ENCODE data around the gene TRIO.

Gene TRIO

GRCh38 chr5:14135621-14136020 is 7.5 kb upstream of the TRIO start:
- ChIA-PET CTCF (interaction anchor here (1.3 to 2.7 kb wide), 2 partner anchors 24 to 135 kb away, joined by 4 to 5 read pairs; no protein-coding TSS in a partner anchor), POLR2A (no interaction called here)
- TF ChIP-seq, protein P1, sequence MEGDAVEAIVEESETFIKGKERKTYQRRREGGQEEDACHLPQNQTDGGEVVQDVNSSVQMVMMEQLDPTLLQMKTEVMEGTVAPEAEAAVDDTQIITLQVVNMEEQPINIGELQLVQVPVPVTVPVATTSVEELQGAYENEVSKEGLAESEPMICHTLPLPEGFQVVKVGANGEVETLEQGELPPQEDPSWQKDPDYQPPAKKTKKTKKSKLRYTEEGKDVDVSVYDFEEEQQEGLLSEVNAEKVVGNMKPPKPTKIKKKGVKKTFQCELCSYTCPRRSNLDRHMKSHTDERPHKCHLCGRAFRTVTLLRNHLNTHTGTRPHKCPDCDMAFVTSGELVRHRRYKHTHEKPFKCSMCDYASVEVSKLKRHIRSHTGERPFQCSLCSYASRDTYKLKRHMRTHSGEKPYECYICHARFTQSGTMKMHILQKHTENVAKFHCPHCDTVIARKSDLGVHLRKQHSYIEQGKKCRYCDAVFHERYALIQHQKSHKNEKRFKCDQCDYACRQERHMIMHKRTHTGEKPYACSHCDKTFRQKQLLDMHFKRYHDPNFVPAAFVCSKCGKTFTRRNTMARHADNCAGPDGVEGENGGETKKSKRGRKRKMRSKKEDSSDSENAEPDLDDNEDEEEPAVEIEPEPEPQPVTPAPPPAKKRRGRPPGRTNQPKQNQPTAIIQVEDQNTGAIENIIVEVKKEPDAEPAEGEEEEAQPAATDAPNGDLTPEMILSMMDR (IDR thresholded peaks at IDR 0.05; ENCODE audit: control extremely low read depth, extremely low read depth, low read depth, missing control alignments): no peak
- no peak for DNase-seq (ENCODE audit: extremely low spot score)

- ChIA-PET CTCF (interaction anchor here (1.3 to 2.7 kb wide), 2 partner anchors 25 to 134 kb away, joined by 4 to 5 read pairs; no protein-coding TSS in a partner anchor), POLR2A (no interaction called here)
- TF ChIP-seq, protein P1 (IDR thresholded peaks at IDR 0.05; ENCODE audit: control extremely low read depth, extremely low read depth, low read depth, missing control alignments): no peak
Observed at GRCh38 chr5:14136228-14136627, 6.9 kb upstream of the TRIO start.

GRCh38 chr5:14138608-14139540 is 4.3 kb upstream of the TRIO start:
- TF ChIP-seq, protein P1 (IDR thresholded peaks at IDR 0.05; ENCODE audit: control extremely low read depth, extremely low read depth, low read depth, missing control alignments): no peak
- no peak for DNase-seq (ENCODE audit: extremely low spot score)
- POLR2A ChIA-PET: no interaction called here
- CTCF ChIA-PET: interaction anchor here (0.8 to 3.7 kb wide), 7 partner anchors 18 to 131 kb away, joined by 3 to 10 read pairs (median 3); no protein-coding TSS in a partner anchor

More at GRCh38 chr5:14136228-14136627, 6.9 kb upstream of the TRIO start:
- no peak for DNase-seq (ENCODE audit: extremely low spot score)

GRCh38 chr5:14141764-14142163 is 1.4 kb upstream of the TRIO start:
- CTCF ChIA-PET: interaction anchor here (1.0 to 2.8 kb wide), 3 partner anchors 33 to 128 kb away, joined by 3 to 11 read pairs (median 9); no protein-coding TSS in a partner anchor

GRCh38 chr5:14142202-14142826 is 828 bp upstream of the TRIO start:
- TF ChIP-seq, protein P1 (IDR thresholded peaks at IDR 0.05; ENCODE audit: control extremely low read depth, extremely low read depth, low read depth, missing control alignments): no peak
- no peak for DNase-seq (ENCODE audit: extremely low spot score)
- CTCF ChIA-PET: interaction anchor here (0.9 to 2.8 kb wide), 5 partner anchors 9 to 128 kb away, joined by 3 to 11 read pairs (median 3); no protein-coding TSS in a partner anchor
- POLR2A ChIA-PET: interaction anchor here (0.9 kb wide), 1 partner anchor 23 kb away, joined by 3 read pairs; no protein-coding TSS in a partner anchor

More at GRCh38 chr5:14141764-14142163, 1.4 kb upstream of the TRIO start:
- TF ChIP-seq, protein P1 (IDR thresholded peaks at IDR 0.05; ENCODE audit: control extremely low read depth, extremely low read depth, low read depth, missing control alignments): no peak
- no peak for DNase-seq (ENCODE audit: extremely low spot score)
- POLR2A ChIA-PET: no interaction called here

- ChIA-PET CTCF (interaction anchor here (1.1 to 2.9 kb wide), 3 partner anchors 11 to 115 kb away, joined by 3 to 13 read pairs (median 4); no protein-coding TSS in a partner anchor), POLR2A (interaction anchor here (1.5 kb wide), 1 partner anchor 65 kb away, joined by 3 read pairs; no protein-coding TSS in a partner anchor)
- no peak for DNase-seq (ENCODE audit: extremely low spot score)
- TF ChIP-seq, protein P1 (IDR thresholded peaks at IDR 0.05; ENCODE audit: control extremely low read depth, extremely low read depth, low read depth, missing control alignments): no peak
Observed at GRCh38 chr5:14143546-14143840, 351 bp downstream of the TRIO start.
